Thymus (tissue), 11 donors: ENCODE data around the gene SPECC1L. TPM values are rescaled to one million over a fixed set of nuclear protein-coding genes. Genes with fewer than 3 reads are reported as not detected.
A peak's percentile ranks its signal among the peaks of the same experiment; 100 is the strongest.
"Not testable (repeated sequence)": the region's sequence is repeated elsewhere in the genome, so short reads cannot be mapped to it uniquely, and the experiment has no call there.

Experiments
- DNase-seq, 9 donors: peaks; one replicate each; pipeline ENCODE4 v3.0.0-alpha.2; 2013; ENCODE audit warnings: low spot score in 9 of 9, low read depth in 6 of 9, missing footprints in 1 of 9
- H3K27ac ChIP-seq, 2 donors: one replicate each; pipeline ENCODE4 v1.5.1; 2013; ENCODE audit warnings: control low read depth in 1 of 2, low read depth in 1 of 2, low read length in 1 of 2, mild to moderate bottlenecking in 1 of 2, moderate library complexity in 1 of 2
- H3K27me3 ChIP-seq, 2 donors: one replicate each; pipeline ENCODE4 v1.5.1; 2013; ENCODE audit warnings: low read length in 1 of 2; ENCODE audit not compliant: control insufficient read depth in 2 of 2, insufficient read depth in 1 of 2
- H3K36me3 ChIP-seq, 2 donors: one replicate each; pipeline ENCODE4 v1.5.1; 2013; ENCODE audit warnings: low read length in 1 of 2, mild to moderate bottlenecking in 1 of 2, moderate library complexity in 1 of 2; ENCODE audit not compliant: control insufficient read depth in 2 of 2, insufficient read depth in 2 of 2
- H3K4me1 ChIP-seq, 2 donors: one replicate each; pipeline ENCODE4 v1.5.1; 2013; ENCODE audit warnings: low read length in 2 of 2; ENCODE audit not compliant: control insufficient read depth in 2 of 2, insufficient read depth in 2 of 2
- H3K4me3 ChIP-seq, 2 donors: one replicate each; pipeline ENCODE4 v1.5.1; 2013; ENCODE audit warnings: low read length in 2 of 2, control low read depth in 1 of 2, mild to moderate bottlenecking in 1 of 2
- H3K9me3 ChIP-seq, 2 donors: one replicate each; pipeline ENCODE4 v1.5.1; 2013; ENCODE audit warnings: low read length in 1 of 2, mild to moderate bottlenecking in 1 of 2; ENCODE audit not compliant: control insufficient read depth in 2 of 2, insufficient read depth in 1 of 2
- WGBS: extraction: QIAGEN DNeasy Blood & Tissue Kit; methylation state at CpG from one replicate; pipeline ENCODE4 v1.1.7; 2013; 5-methylcytosine and 5-hydroxymethylcytosine counted together
- polyA plus RNA-seq: library from polyadenylated mRNA; stranded (reverse); fragments of 200-250 nt; gene quantifications from one replicate; pipeline ENCODE4 v1.2.3, GENCODE V29; 2013
- total RNA-seq: library from RNA; stranded (reverse); fragments of 120-200 nt; gene quantifications from one replicate; pipeline ENCODE4 v1.2.4, GENCODE V29; 2013
- donor health status: healthy.

The SPECC1L gene
- total and polyA plus RNA-seq, 2 donors: 11.6 to 20.5 TPM

DNA sequence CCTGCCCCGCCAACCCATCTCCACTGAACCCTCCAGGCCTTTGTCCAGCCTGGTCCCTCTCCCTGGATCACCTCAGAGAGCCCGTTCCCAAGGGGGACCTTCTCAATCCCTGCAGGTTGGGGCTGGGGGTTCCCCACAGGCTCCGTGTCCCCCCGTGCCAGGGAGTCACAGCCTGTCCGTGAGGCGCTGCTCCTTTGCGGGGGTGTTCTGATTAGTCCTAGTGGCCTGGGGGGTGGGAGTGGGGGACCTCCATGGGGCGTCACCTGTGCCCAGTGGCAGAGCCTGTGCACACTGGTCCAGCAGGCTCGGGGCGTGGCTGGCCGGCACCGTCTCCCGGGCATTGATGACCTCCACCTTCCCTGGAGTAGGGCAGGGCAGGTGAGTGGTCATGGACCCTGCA, 37.4 kb upstream of the SPECC1L start:
- Histone ChIP-seq H3K36me3 (no peaks in the 10 kb centered on the region), H3K4me1 (no peaks in the 10 kb centered on the region), H3K27me3 (no peaks in the 10 kb centered on the region), H3K9me3 (no peaks in the 10 kb centered on the region), H3K27ac (no peak overlapping the region), H3K4me3 (no peak overlapping the region)
- no peak for DNase-seq
- WGBS: 97% methylated on average over 13 of the region's 13 CpGs

DNA sequence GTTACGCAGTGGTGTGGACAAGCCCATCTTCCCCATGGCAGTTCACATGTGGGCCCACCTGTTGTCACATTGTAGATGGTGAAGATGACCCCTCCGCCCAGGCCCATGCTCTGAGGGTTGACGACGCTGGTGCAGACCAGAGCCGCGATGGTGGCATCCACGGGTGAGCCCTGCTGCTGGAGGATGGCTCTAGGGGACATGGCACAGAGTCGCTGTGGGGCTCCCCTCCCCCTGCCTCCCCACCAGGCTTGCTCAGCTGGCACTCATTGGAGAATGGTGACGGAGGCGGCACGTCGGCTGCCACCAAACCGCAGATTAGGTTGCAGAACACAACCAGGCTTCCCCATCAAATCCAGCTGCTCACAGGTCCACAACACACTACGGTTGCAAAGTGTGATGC, 36.8 kb upstream of the SPECC1L start:
- 99% methylated on average over 14 of the region's 14 CpGs for WGBS
- Histone ChIP-seq H3K27me3 (no peaks in the 10 kb centered on the region), H3K4me3 (no peak overlapping the region), H3K4me1 (no peaks in the 10 kb centered on the region), H3K36me3 (no peaks in the 10 kb centered on the region), H3K27ac (no peak overlapping the region), H3K9me3 (no peaks in the 10 kb centered on the region)
- no peak for DNase-seq

DNA sequence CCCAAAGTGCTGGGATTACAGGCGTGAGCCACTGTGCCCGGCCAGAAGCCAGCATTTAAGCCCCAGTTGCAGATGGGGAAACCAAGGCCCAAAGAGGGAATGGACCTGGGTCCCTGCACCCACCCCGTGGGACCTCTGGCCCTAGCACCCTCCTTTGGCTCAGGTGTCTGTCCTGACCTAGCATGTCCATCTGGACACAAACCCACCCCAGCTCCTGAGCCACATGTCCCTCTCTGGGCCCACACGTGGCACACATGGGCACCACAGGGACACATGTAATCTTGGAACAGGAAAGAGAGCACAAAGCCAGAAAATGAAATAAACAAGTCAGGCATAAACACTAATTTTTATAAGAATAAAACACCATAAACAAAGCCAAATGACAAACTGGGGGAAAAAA, 35.3 kb upstream of the SPECC1L start:
- Histone ChIP-seq H3K9me3 (no peaks in the 10 kb centered on the region), H3K4me3 (no peak overlapping the region), H3K36me3 (no peaks in the 10 kb centered on the region), H3K4me1 (no peaks in the 10 kb centered on the region), H3K27ac (no peak overlapping the region), H3K27me3 (no peaks in the 10 kb centered on the region)
- WGBS: 98% methylated on average over 4 of the region's 4 CpGs
- no peak for DNase-seq

DNA sequence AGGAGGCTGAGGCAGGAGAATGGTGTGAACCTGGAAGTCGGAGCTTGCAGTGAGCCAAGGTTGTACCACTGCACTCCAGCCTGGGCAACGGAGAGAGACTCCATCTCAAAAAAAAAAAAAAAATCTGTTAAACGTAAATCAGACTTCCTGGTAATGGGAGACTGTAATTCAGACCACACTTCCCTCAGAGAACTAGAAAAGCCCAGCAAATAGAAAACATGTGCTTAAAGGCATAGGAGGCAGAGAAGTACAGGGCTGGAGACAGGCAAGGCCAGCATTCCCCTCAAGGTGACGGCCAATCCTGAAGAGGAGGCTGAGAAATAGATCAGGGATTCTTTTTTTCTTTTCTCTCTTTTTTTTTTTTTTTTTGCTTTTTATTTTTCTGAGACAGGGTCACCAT, 34.0 kb upstream of the SPECC1L start:
- Histone ChIP-seq H3K4me3 (no peak overlapping the region), H3K27ac (no peak overlapping the region), H3K27me3 (no peaks in the 10 kb centered on the region), H3K4me1 (peaks cover 0 to 2% of the 10 kb centered on the region in 2 donors), H3K36me3 (no peaks in the 10 kb centered on the region), H3K9me3 (no peaks in the 10 kb centered on the region)
- no peak for DNase-seq
- 77% methylated on average over 4 of the region's 4 CpGs for WGBS

DNA sequence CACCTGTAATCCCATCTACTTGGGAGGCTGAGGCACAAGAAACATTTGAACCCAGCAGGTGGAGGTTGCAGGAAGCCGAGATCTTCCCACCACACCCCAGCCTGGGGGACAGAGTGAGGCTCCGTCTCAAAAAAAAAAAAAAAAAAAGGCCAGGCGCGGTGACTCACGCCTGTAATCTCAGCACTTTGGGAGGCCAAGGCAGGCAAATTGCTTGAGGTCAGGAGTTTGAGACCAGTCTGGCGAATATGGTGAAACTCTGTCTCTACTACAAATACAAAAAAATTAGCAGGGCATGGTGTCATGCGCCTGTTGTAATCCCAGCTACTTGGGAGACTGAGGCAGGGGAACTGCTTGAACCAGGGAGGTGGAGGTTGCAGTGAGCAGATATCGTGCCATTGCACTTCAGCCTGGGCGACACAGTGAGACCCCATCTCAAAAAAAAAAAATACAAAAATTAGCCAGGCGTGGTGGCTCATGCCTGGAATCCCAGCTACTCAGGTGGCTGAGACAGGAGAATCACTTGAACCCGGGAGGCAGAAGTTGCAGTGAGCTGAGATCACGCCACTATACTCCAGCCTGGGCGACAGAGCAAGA, 32.4 kb upstream of the SPECC1L start:
- H3K27me3 ChIP-seq, H3K4me3 ChIP-seq, H3K36me3 ChIP-seq, DNase-seq, H3K27ac ChIP-seq, H3K9me3 ChIP-seq: not testable (repeated sequence)
- 97% methylated on average over 13 of the region's 13 CpGs for WGBS
- peaks cover 12 to 15% of the 10 kb centered on the region in 2 donors for H3K4me1 ChIP-seq

DNA sequence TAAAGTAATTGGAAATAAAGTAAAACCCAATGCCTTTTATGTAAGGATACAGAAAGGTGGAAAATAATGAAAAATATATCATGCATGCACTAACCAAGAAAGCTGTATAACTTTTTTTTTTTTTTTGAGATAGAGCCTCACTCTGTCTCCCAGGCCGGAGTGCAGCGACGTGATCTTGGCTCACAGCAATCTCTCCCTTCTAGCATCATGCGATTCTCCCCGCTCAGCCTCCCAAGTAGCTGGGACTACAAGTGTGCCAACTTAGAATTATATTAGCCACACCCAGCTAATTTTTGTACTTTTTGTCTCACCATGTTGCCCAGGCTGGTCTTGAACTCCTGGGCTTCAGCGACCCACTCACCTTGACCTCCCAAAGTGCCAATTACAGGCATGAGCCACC, 30.2 kb upstream of the SPECC1L start:
- no peak for DNase-seq
- WGBS: 97% methylated on average over 6 of the region's 6 CpGs
- no peak overlapping the region for H3K27ac ChIP-seq
- H3K4me1 ChIP-seq: peaks cover 19 to 33% of the 10 kb centered on the region in 2 donors
- no peaks in the 10 kb centered on the region for H3K36me3 ChIP-seq
- H3K9me3 ChIP-seq: no peaks in the 10 kb centered on the region
- H3K27me3 ChIP-seq: no peaks in the 10 kb centered on the region
- H3K4me3 ChIP-seq: no peak overlapping the region

DNA sequence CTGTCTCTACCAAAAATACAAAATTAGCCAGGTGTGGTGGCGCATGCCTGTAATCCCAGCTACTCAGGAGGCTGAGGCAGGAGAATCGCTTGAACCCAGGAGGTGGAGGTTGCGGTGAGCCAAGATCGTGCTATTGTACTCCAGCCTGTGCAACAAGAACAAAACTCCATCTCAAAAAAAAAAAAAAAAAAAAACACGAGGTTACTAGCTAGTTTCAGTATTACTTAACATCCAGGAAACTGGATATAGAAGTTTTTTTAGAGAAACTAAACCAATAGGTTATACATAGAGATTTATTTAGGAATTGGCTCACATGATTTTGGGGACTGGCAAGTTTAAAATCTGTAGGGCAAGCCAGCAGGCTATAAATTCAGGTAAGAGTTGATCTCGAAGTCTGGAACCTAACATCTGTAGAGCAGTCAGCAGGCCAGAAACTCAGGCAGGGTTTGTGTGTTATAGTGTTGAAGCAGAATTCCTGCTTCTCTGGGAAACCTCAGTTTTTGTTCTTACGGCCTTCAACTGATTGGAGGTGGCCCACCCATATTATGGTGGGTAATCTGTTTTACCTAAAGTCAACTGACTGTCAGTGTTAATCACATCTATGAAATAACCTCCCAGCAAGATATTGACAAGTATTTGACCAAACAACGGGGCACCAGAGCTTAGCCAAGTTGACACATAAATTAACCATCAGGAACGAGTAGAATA, 29.5 kb upstream of the SPECC1L start:
- H3K9me3 ChIP-seq, H3K36me3 ChIP-seq, DNase-seq, H3K4me3 ChIP-seq, H3K27me3 ChIP-seq, H3K27ac ChIP-seq: not testable (repeated sequence)
- 91% methylated on average over 9 of the region's 9 CpGs for WGBS
- H3K4me1 ChIP-seq: peaks cover 19 to 40% of the 10 kb centered on the region in 2 donors

DNA sequence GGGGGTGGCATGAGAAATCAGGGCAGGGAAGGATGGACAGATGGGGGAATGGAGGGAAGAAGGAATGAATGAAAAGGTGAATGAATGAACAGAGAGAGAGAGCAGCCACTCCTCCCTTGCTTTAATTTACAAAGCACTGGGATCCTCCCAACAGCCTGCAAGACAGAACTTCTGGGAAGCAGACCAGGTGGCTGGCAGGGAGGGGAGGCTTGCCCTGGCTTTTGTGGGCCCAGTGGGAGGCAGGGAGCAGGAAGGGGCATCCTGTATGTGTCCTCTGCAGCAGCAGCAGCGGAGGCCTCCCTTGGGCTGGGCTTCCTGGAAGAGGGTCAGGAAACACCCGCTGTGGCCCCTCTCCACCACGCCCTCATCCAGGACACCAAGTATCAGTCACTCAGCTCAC, 27.2 kb upstream of the SPECC1L start:
- Histone ChIP-seq H3K4me3 (peak overlapping the region in 1 of 2 donors; percentile 14), H3K4me1 (peaks cover 19 to 51% of the 10 kb centered on the region in 2 donors), H3K27ac (peak overlapping the region in 1 of 2 donors; percentile 79)
- not testable (repeated sequence) for H3K36me3 ChIP-seq, H3K27me3 ChIP-seq, H3K9me3 ChIP-seq
- WGBS: 50% methylated on average over 3 of the region's 3 CpGs
- peak in 1 of 9 donors; percentile 13 for DNase-seq

DNA sequence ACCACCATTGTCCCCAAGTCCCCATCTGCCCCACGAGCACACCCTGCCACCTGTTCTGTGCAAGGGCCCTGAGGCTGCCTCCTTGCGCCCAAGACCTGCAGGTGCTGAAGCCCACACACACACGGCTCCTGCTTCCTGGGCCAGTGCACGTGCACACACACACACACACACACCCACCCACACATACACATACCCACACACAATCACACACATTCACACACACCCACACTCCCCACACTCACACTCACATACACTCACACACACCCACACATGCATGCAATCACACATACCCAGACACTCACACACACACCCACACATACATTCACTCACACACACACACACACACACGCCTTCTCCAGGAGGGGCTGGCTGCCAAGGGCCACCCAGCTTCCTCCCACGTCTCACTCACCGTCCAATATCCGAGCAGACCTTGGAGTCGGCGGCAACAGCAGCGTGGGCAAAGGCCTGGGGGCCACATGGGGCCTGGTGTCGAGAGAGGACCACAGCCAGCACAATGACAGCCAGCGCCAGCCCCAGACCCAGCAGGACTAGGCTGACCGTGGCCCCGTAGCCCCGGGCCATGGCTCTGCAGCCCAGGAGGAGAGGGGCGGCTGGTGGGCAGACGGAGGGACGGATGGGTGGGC, 26.4 kb upstream of the SPECC1L start:
- H3K9me3 ChIP-seq: no peaks in the 10 kb centered on the region
- peak in 1 of 9 donors; percentile 43 for DNase-seq
- 74% methylated on average over 19 of the region's 19 CpGs for WGBS
- no peak overlapping the region for H3K4me3 ChIP-seq
- H3K4me1 ChIP-seq: peaks cover 19 to 51% of the 10 kb centered on the region in 2 donors
- H3K36me3 ChIP-seq: no peaks in the 10 kb centered on the region
- H3K27ac ChIP-seq: peak overlapping the region in 1 of 2 donors; percentile 69
- H3K27me3 ChIP-seq: no peaks in the 10 kb centered on the region
